ENCODE results near the gene VPS33A. TPM values are rescaled to one million over a fixed set of nuclear protein-coding genes. Genes with fewer than 3 reads are reported as not detected.

VPS33A gene
- total RNA-seq, 4 donors from 2014 or later: 12.6 to 23.6 (median 19.2) TPM

GRCh38 chr12:122202017-122202416 lies 64.3 kb downstream of the VPS33A start:
- WGBS, 2 donors: 93 to 96% methylated on average over 6 of the region's 6 CpGs

GRCh38 chr12:122201381-122201780 lies 64.9 kb downstream of the VPS33A start:
- TF ChIP-seq EP300 (IDR thresholded peaks at IDR 0.05) (no peak), CTCF (IDR thresholded peaks at IDR 0.05) (no peak), POLR2A (IDR thresholded peaks at IDR 0.05) (no peak)
- Histone ChIP-seq H3K4me3 (no peak overlapping the region), H3K9me3 (no peaks in the 10 kb centered on the region), H3K36me3 (peaks cover 0 to 3% (median 0%) of the 10 kb centered on the region in 3 donors), H3K27me3 (peaks cover 10 to 74% of the 10 kb centered on the region in 2 donors), H3K27ac (no peak overlapping the region), H3K4me1 (peaks cover 0 to 35% (median 10%) of the 10 kb centered on the region in 4 donors)
- WGBS, 2 donors: 93 to 100% methylated on average over 5 of the region's 5 CpGs
- no peak for DNase-seq (ENCODE audit: low spot score in 2 of 2)

More at GRCh38 chr12:122202017-122202416, 64.3 kb downstream of the VPS33A start:
- Histone ChIP-seq H3K4me1 (peaks cover 0 to 35% (median 10%) of the 10 kb centered on the region in 4 donors), H3K27me3 (peaks cover 10 to 71% of the 10 kb centered on the region in 2 donors), H3K4me3 (no peak overlapping the region), H3K36me3 (peaks cover 0 to 10% (median 2%) of the 10 kb centered on the region in 3 donors), H3K27ac (no peak overlapping the region), H3K9me3 (no peaks in the 10 kb centered on the region)
- TF ChIP-seq EP300 (IDR thresholded peaks at IDR 0.05): no peak
- DNase-seq (ENCODE audit: low spot score in 2 of 2): no peak

GRCh38 chr12:122200541-122201175 lies 65.6 kb downstream of the VPS33A start:
- H3K4me3 ChIP-seq: no peak overlapping the region
- H3K27ac ChIP-seq: no peak overlapping the region
- 67 to 76% methylated on average over 17 to 24 of the region's 24 CpGs for WGBS, 2 donors
- DNase-seq (ENCODE audit: low spot score in 2 of 2): no peak
- peaks cover 0 to 30% (median 10%) of the 10 kb centered on the region in 4 donors for H3K4me1 ChIP-seq
- peaks cover 10 to 74% of the 10 kb centered on the region in 2 donors for H3K27me3 ChIP-seq
- H3K36me3 ChIP-seq: no peaks in the 10 kb centered on the region
- peaks cover 0 to under 1% (median 0%) of the 10 kb centered on the region in 4 donors for H3K9me3 ChIP-seq
- TF ChIP-seq EP300 (IDR thresholded peaks at IDR 0.05) (no peak), POLR2A (IDR thresholded peaks at IDR 0.05) (no peak), CTCF (IDR thresholded peaks at IDR 0.05) (no peak)

GRCh38 chr12:122199484-122200355 lies 66.6 kb downstream of the VPS33A start:
- H3K4me1 ChIP-seq: peaks cover 0 to 22% (median 10%) of the 10 kb centered on the region in 4 donors
- H3K9me3 ChIP-seq: peaks cover 0 to 10% (median under 1%) of the 10 kb centered on the region in 4 donors
- H3K27me3 ChIP-seq: peaks cover 10 to 68% of the 10 kb centered on the region in 2 donors
- H3K4me3 ChIP-seq: no peak overlapping the region
- no peak overlapping the region for H3K27ac ChIP-seq
- DNase-seq (ENCODE audit: low spot score in 2 of 2): no peak
- no peaks in the 10 kb centered on the region for H3K36me3 ChIP-seq
- WGBS, 2 donors: 83 to 87% methylated on average over 29 of the region's 29 CpGs
- TF ChIP-seq CTCF (IDR thresholded peaks at IDR 0.05) (no peak), EP300 (IDR thresholded peaks at IDR 0.05) (no peak), POLR2A (IDR thresholded peaks at IDR 0.05) (no peak)

- Histone ChIP-seq H3K36me3 (no peaks in the 10 kb centered on the region), H3K4me1 (peaks cover 0 to under 1% (median 0%) of the 10 kb centered on the region in 4 donors), H3K27me3 (peaks cover 7 to 49% of the 10 kb centered on the region in 2 donors), H3K9me3 (peaks cover 0 to 14% (median 1%) of the 10 kb centered on the region in 4 donors), H3K4me3 (no peak overlapping the region), H3K27ac (no peak overlapping the region)
- WGBS, 2 donors: 67 to 72% methylated on average over 1 of the region's 1 CpG
- TF ChIP-seq POLR2A (IDR thresholded peaks at IDR 0.05): no peak
- TF ChIP-seq CTCF (IDR thresholded peaks at IDR 0.05): no peak
- DNase-seq (ENCODE audit: low spot score in 2 of 2): no peak
Observed at GRCh38 chr12:122197612-122197966, 68.7 kb downstream of the VPS33A start.
